Loucy (cell line): Measurements from ENCODE around the gene ZIC1.

ENCODE experiments used
- H2AFZ ChIP-seq: fragments of 200-600 bp; sonication (generic); 2 replicates; pipeline ENCODE4 v1.6.0; 2016; ENCODE audit warnings: antibody characterized with exemption, mild to moderate bottlenecking, low read length, moderate library complexity
- H3F3A ChIP-seq: fragments of 200-600 bp; 2 replicates; pipeline ENCODE4 v1.6.0; 2016; ENCODE audit warnings: antibody characterized with exemption, low read depth, mild to moderate bottlenecking
- H3K27me3 ChIP-seq: fragments of 200-600 bp; sonication (generic); 2 replicates; pipeline ENCODE4 v1.6.1; 2014; ENCODE audit warnings: low read length, mild to moderate bottlenecking; ENCODE audit not compliant: insufficient read depth, poor library complexity, severe bottlenecking
- H3K36me3 ChIP-seq: fragments of 200-600 bp; sonication (generic); 2 replicates; pipeline ENCODE4 v1.6.1; 2016; ENCODE audit warnings: low read length; ENCODE audit not compliant: insufficient read depth
- H3K4me1 ChIP-seq: fragments of 200-600 bp; sonication (generic); 2 replicates; pipeline ENCODE4 v1.5.1; 2014; ENCODE audit warnings: low read length, mild to moderate bottlenecking; ENCODE audit not compliant: insufficient read depth, poor library complexity, severe bottlenecking
- H3K4me2 ChIP-seq: fragments of 200-600 bp; sonication (generic); 2 replicates; pipeline ENCODE4 v1.6.0; 2014; ENCODE audit warnings: antibody characterized with exemption, low read length, low read depth, mild to moderate bottlenecking; ENCODE audit not compliant: poor library complexity, severe bottlenecking
- H3K4me3 ChIP-seq: fragments of 200-600 bp; sonication (generic); 2 replicates; pipeline ENCODE4 v1.5.1; 2014; ENCODE audit warnings: low read length, mild to moderate bottlenecking, mixed read lengths; ENCODE audit not compliant: poor library complexity, severe bottlenecking
- H3K79me2 ChIP-seq: fragments of 200-600 bp; sonication (generic); 2 replicates; pipeline ENCODE4 v1.6.1; 2014; ENCODE audit warnings: low read length; ENCODE audit not compliant: insufficient read depth
- H3K9ac ChIP-seq: fragments of 200-600 bp; sonication (generic); 2 replicates; pipeline ENCODE4 v1.6.0; 2014; ENCODE audit warnings: mild to moderate bottlenecking, low read depth, low read length, moderate library complexity; ENCODE audit not compliant: poor library complexity, severe bottlenecking
- H3K9me2 ChIP-seq: fragments of 200-600 bp; sonication (generic); replicated peaks from 2 replicates; pipeline ENCODE4 v1.6.1; 2016; ENCODE audit warnings: low read depth, low read length, mixed read lengths
- H3K9me3 ChIP-seq: fragments of 200-600 bp; sonication (generic); 2 replicates; pipeline ENCODE4 v1.6.1; 2014; ENCODE audit warnings: mild to moderate bottlenecking, antibody characterized with exemption, low read length, low read depth; ENCODE audit not compliant: insufficient read depth
- H4K20me1 ChIP-seq: fragments of 200-600 bp; sonication (generic); 2 replicates; pipeline ENCODE4 v1.6.0; 2014; ENCODE audit warnings: antibody characterized with exemption, low read length, mild to moderate bottlenecking; ENCODE audit not compliant: insufficient read depth, poor library complexity, severe bottlenecking
- CTCF ChIP-seq: fragments of 200-600 bp; sonication (generic); conservative IDR thresholded peaks from 2 replicates; pipeline ENCODE4 v1.5.1; 2014; ENCODE audit warnings: mild to moderate bottlenecking, antibody characterized with exemption, low read length
- EZH2phosphoT487 ChIP-seq: fragments of 200-600 bp; IDR thresholded peaks from 2 replicates; pipeline ENCODE4 v1.6.1; 2018; ENCODE audit warnings: antibody characterized with exemption, mild to moderate bottlenecking, moderate library complexity, borderline replicate concordance

ZIC1 gene

GRCh38 chr3:147387291-147387884, 21.8 kb upstream of the ZIC1 start:
- TF ChIP-seq EZH2phosphoT487 (no peak), CTCF (no peak)

GRCh38 chr3:147387885-147388699, 21.1 kb upstream of the ZIC1 start:
- no peak overlapping the region for H3K9ac ChIP-seq
- H3K4me2 ChIP-seq, result no peak overlapping the region
- H3K27me3 ChIP-seq, result no peaks in the 10 kb centered on the region
- no peaks in the 10 kb centered on the region for H3F3A ChIP-seq
- H4K20me1 ChIP-seq, result no peaks in the 10 kb centered on the region
- no peaks in the 10 kb centered on the region for H3K4me1 ChIP-seq
- no peak overlapping the region for H2AFZ ChIP-seq
- no peaks in the 10 kb centered on the region for H3K9me2 ChIP-seq
- no peaks in the 10 kb centered on the region for H3K9me3 ChIP-seq
- H3K36me3 ChIP-seq, result no peaks in the 10 kb centered on the region
- H3K4me3 ChIP-seq, result no peak overlapping the region
- TF ChIP-seq EZH2phosphoT487 (no peak), CTCF (no peak)
- H3K79me2 ChIP-seq, result no peaks in the 10 kb centered on the region

More at GRCh38 chr3:147387291-147387884, 21.8 kb upstream of the ZIC1 start:
- no peaks in the 10 kb centered on the region for H3K4me1 ChIP-seq
- no peak overlapping the region for H3K4me3 ChIP-seq
- no peaks in the 10 kb centered on the region for H3K79me2 ChIP-seq
- H3K9me2 ChIP-seq, result no peaks in the 10 kb centered on the region
- H3K4me2 ChIP-seq, result no peak overlapping the region
- no peaks in the 10 kb centered on the region for H3F3A ChIP-seq
- H3K27me3 ChIP-seq, result no peaks in the 10 kb centered on the region
- H3K9ac ChIP-seq, result no peak overlapping the region
- no peaks in the 10 kb centered on the region for H3K9me3 ChIP-seq
- H4K20me1 ChIP-seq, result no peaks in the 10 kb centered on the region
- no peaks in the 10 kb centered on the region for H3K36me3 ChIP-seq
- H2AFZ ChIP-seq, result no peak overlapping the region

- Histone ChIP-seq H3K4me2 (no peak overlapping the region), H3F3A (no peaks in the 10 kb centered on the region), H3K4me3 (no peak overlapping the region), H4K20me1 (no peaks in the 10 kb centered on the region), H2AFZ (no peak overlapping the region), H3K9me3 (no peaks in the 10 kb centered on the region), H3K79me2 (no peaks in the 10 kb centered on the region), H3K27me3 (no peaks in the 10 kb centered on the region), H3K9ac (no peak overlapping the region), H3K36me3 (no peaks in the 10 kb centered on the region), H3K4me1 (no peaks in the 10 kb centered on the region), H3K9me2 (no peaks in the 10 kb centered on the region)
- no peak for TF ChIP-seq CTCF
- no peak for TF ChIP-seq EZH2phosphoT487
Measured at GRCh38 chr3:147388700-147389580, 20.2 kb upstream of the ZIC1 start.
